NCI-H2227 treated with DMSO at 0.1 percent for 48 hours (cell line): Measurements from ENCODE around the gene ZER1.
"Not testable (repeated sequence)": the region's sequence is repeated elsewhere in the genome, so short reads cannot be mapped to it uniquely, and the experiment has no call there.

ENCODE experiments used
- DNase-seq: peaks from one replicate; lab custom pipeline; 2025; lab: John Stamatoyannopoulos, UW

The ZER1 gene

DNA sequence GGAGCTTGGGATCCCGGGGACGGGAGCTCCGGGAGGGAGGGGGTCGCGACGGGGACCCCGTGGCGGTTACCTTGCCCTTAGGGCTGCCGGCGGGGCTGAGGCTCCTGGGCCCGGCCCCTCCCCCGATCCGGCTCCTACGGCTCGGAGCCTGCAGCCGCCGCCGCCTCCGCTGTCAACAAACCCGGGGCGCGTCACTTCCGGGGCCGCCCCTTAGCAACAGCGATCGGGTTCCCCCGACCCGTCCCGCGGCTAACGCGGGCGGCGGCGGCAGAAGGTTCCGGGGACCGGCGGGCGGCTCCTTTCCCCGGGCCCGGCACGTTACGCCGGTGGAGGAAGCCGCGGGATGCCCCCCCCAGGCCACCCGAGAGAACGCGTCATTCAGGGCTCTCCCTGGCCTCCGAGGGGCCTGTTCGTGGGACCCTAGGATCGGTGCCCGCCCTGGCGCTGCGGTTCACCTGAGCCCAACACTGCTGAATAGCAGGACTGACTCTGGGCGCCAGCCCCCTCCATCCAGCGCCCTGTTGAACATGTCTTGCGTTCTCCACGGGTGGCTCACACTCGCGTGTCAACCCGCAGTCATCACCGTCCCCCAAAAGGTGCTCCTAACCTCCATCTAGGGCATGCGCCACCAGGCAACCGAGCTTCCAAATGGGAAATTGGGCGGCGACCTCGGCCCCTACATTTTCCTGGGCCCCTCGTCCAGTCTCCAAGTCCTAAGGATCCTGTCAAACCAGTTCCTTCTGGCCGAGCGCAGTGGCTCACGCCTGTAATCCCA, at the start of gene ZER1:
ZER1 (minus strand) TSS at position 183 of the 775 bp plus-strand sequence. CDS start 16,362 bp downstream, outside the sequence.
- peak; percentile 80 for DNase-seq

DNA sequence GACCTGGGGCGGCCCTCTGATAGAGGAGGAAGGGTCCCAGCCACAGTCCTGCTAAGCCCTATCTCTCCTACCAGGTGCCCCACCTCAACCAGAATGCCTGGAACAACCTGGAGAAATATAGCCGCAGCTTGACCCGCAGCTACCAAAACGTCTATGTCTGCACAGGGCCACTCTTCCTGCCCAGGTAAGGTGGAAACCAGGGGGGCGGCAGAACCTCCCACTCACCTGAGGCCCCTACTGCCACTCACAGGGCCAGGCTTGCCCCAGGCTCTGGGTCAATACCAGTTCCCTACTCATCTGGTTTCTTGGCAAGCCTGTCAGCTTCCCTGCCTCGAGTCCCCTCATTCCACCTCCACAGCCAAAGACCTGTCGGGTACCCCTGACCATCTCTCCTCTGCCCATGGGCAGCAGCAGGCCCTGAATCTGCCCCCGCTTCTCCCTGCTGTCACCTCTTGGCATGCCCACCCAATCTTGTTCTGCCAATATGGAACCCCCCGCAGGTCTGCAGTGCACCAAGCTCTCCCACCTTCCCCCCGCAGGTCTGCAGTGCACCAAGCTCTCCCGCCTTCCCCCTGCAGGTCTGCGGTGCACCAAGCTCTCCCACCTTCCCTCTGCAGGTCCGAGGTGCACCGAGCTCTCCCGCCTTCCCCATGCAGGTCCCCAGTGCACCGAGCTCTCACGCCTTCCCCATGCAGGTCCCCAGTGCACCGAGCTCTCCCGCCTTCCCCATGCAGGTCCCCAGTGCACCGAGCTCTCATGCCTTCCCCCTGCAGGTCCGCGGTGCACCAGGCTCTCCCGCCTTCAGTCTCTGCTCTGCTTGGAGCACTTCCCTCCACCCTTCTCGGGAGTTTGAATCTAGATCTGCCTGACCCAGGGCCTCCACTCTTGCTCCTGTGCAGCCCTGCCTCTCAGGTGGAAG, 49.2 kb upstream of the ZER1 start:
- DNase-seq: no peak

- peak; percentile 74 for DNase-seq
Measured at GRCh38 chr9:128819716-128820664, 48.3 kb upstream of the ZER1 start.

GRCh38 chr9:128818839-128819715, 47.4 kb upstream of the ZER1 start:
- DNase-seq: no peak

DNA sequence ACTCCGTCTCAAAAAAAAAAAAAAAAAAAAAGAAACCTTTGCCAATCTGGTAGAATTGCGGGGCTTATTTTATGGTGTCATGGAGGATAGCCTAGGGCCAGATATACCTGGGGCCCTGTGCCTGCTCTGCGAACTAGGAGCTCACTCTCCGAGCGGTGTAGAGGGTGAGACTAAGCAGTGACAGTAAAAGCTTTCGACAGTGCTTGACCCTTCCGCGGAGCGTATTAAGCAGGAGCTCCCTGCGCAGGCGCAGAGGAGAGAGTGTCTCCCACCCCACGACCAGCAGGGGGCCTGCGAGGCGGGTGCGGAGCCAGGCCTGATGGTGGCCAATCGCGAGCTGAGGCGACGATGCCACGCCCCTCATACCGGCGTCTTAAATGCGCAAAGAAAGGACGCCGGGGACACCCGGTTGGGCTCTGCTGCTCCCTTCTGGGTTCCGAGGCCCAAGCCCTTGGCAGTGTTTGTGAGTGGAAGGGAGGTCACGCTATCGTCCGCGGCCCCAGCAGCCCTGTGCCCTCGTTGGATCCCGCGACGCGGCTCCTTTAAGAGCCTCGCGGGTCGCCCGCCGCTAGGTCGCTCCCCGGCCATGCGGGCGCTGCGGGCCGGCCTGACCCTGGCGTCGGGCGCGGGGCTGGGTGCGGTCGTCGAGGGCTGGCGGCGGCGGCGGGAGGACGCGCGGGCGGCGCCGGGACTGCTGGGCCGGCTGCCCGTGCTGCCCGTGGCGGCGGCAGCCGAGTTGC, 46.5 kb upstream of the ZER1 start, which contains the start of gene ENDOG:
ENDOG (plus strand) TSS at position 402 of the 740 bp plus-strand sequence; CDS start at position 587, 185 bp downstream.
- DNase-seq: peak; percentile 89

GRCh38 chr9:128810873-128811272, 39.1 kb upstream of the ZER1 start:
- no peak for DNase-seq

DNA sequence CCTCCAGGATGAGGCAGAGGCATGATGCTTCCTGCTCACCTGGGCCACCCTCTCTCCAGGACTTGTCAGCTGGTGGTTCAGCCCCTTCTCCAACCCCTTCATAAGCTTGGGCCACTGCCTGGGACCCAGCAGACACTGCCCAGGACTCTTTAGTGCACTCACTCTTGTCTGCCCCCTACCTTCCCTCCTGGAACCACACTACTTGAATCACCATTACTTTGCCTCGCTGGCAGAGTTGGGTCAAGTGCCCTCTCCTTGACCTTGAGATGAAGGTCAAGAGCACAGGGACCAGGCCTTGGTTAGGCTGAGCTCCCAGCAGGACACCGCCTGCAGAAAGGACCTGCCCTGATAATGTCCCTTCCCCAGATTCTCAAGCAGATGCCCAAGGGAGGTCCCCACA, 38.1 kb upstream of the ZER1 start:
- no peak for DNase-seq

GRCh38 chr9:128809036-128809599, 37.4 kb upstream of the ZER1 start:
- no peak for DNase-seq

- no peak for DNase-seq
Measured at GRCh38 chr9:128808543-128808942, 36.8 kb upstream of the ZER1 start.

DNA sequence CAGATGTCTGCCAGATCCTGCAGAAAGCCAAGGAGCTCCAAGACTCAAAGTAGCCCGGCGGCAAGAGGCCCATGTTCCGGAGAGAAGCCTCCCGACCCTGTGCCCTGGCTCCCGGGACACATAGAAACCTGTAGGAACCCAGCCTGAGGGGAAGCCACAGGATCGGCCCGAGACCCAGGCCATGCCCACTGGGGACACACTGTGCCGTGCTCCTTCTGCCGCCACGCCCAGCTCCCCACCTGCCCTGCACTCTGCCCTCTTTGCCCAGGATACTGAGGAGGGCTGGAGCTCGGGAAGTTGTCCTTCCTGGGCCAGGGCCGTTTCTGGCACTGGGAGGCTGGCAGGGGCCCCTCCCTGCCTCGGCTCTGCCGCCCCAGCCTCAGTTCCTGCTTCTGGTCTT, 36.1 kb upstream of the ZER1 start:
- no peak for DNase-seq

DNA sequence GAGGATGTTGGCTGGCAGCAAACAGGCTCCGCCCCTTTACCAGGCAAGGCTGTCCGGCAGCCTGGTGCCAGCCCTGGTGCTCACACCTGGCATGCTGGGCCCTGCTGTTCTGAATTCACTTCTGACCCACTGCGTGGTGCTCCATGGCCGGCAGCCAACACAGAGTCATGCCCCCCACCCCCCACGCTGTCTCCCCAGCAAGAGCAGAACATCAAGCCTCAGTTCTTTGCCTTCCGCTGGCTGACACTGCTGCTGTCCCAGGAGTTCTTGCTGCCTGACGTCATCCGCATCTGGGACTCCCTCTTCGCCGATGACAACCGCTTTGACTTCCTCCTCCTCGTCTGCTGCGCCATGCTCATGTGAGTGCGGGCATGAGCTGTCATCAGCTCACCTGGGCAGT, 33.9 kb upstream of the ZER1 start:
- DNase-seq: no peak

DNA sequence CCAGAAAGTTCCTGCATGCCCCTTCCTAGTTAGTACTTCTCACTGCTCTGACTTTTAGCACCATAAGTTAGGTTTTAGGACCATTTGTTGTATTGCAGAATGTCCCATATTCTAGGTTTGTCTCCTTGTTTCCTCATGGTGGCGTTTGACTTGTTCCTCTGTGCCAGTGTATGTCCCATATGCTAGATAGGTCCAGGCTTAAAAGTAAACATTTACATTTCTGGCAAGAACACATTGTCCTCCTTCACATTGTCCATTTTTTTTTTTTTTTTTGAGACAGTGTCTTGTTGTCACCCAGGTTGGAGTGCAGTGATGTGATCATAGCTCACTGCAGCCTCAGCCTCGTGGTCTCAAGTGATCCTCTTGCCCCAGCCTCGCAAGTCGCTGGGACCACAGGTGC, 30.8 kb upstream of the ZER1 start:
- DNase-seq: no peak

- no peak for DNase-seq
Measured at GRCh38 chr9:128800061-128800460, 28.3 kb upstream of the ZER1 start.

- no peak for DNase-seq
Measured at GRCh38 chr9:128798896-128799295, 27.2 kb upstream of the ZER1 start.

- not testable (repeated sequence) for DNase-seq
Measured at GRCh38 chr9:128794961-128795360, 23.2 kb upstream of the ZER1 start.

DNA sequence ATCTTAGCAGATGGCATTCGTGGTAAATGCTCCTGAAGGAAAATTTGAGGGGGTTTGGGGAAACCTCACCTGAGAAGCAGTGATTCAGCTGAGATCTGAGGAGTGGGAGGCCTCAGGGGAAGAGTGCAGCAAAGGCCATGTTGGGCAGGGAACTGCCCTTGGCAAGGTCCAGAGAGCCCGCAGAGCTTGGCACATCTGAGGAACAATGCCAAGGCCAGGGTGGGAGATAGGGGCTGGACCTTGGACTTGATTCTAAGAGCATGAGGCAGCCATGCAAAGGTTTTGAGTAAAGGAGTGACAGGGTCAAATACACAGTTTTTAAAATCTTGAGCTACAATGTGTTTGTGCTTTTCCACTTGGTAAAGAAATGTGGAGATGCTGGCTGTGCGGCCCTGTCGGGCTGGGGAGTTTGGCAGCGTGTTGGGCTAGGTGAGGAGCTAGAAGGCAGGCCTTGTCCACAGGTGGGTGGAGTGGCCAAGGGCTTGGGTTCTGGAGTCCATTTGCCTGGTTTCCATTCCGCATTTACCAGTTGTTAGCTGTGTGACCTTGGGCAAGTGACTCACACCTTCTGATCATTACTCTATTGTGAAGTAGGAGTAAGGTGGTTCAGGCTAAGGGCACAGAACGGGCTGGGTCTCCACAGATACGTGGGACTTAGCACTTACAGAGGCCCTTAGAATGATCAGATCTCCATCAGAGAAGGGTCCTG, 21.4 kb upstream of the ZER1 start:
- DNase-seq: no peak

DNA sequence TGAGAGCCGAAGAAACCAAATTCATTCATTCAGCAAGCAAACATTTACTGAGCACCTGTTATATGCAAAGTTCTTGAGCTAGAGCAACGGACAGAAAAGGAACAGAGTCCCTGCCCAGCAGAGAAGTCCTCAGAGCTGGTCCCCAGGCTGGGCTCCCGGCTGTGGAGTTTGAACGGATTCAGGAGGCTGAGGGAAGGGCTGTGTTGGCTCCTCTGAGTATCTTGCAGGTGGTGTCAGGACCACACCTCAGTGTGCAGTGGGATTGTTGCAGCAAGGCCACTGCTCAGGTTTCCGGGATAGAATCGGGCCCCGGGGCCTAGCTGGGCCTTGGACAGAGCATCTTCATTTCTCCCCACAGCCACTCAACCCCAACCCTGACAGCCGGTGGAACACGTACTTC, 20.4 kb upstream of the ZER1 start:
- DNase-seq: no peak

- no peak for DNase-seq
Measured at GRCh38 chr9:128790536-128790935, 18.8 kb upstream of the ZER1 start.

- no peak for DNase-seq
Measured at GRCh38 chr9:128788445-128788844, 16.7 kb upstream of the ZER1 start.
